ENCODE data around the gene SMG5.
"Not testable (repeated sequence)": the region's sequence is repeated elsewhere in the genome, so short reads cannot be mapped to it uniquely, and the experiment has no call there.

Gene SMG5

DNA sequence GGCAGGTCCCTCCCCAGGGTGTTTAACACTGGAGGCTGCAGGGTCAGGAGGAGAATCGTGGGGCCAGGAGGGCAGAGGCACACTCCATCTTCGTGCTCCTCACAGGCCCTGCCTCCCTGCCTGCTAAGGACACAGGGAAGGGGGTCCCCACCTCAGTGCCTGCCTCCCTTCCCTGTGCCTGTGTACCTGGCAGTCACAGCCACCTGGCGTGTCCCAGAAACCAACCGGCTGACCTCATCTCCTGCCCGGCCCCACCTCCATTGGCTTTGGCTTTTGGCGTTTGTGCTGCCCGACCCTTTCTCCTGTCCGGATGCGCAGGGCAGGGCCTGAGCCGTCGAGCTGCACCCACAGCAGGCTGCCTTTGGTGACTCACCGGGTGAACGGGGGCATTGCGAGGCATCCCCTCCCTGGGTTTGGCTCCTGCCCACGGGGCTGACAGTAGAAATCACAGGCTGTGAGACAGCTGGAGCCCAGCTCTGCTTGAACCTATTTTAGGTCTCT lies 41.3 kb downstream of the SMG5 start:
- no peak for DNase-seq

DNA sequence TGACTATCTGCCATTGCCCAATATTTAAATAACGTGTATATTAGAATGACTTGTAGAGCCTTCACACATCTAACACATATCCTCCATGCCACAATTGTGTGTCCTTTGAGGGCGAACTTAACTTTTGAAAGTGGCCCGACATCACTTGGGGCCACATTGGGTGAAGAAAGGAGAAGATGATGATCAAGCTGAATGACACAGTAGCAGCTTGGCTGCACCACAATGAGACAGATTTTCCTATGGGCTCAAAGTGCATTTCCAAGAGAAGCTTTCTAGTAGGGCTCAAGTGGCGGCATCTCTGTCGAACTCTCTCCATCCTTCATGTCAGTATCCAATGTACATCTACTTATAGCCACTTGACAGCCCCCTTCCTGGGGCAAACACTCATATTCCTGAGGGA lies 44.4 kb downstream of the SMG5 start:
- no peak for DNase-seq

DNA sequence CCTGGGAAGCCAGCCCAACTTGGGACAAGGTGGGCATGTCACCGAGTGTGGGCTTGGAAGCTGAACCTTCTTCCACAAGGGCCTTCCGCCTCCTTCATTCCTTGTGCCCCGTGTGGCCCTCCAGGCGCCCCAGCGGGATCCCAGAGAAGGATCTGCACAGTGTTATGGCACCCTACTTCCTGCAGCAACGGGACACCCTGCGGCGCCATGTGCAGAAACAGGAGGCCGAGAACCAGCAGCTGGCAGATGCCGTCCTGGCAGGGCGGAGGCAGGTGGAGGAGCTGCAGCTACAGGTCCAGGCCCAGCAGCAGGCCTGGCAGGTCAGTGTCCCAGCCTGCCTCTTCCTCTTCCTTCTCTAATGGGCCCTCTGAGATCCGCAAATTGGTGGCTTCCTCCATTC lies 46.5 kb downstream of the SMG5 start:
- no peak for DNase-seq

DNA sequence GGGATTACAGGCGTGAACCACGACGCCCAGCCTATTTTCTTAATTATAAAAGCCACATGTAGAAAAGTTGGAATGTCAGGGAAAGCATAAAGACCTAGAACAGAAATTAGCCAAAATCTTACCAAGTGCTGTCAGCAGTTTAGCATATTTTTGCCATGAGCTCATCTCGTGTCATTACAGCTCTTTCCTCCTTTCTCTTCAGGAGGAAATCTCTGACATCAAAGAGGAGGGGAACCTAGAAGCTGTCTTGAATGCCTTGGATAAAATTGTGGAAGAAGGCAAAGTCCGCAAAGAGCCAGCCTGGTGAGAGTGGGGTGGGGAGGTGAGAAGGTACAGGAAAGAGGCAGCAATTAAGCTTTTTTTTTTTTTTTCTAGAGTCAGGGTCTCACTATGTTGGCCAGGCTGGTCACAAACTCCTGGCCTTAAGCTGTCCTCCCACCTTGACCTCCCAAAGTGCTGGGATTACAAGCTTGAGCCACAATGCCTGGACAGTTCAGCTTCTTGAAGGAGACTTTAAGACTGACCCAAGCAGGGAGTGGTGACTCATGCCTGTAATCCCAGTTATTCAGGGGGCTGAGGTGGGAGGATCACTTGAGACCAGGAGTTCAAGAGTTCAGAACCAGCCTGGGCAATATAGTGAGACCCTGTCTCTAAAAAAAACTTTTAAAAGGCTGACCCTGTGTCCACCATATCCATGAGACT lies 49.0 kb downstream of the SMG5 start:
- no peak for DNase-seq

DNA sequence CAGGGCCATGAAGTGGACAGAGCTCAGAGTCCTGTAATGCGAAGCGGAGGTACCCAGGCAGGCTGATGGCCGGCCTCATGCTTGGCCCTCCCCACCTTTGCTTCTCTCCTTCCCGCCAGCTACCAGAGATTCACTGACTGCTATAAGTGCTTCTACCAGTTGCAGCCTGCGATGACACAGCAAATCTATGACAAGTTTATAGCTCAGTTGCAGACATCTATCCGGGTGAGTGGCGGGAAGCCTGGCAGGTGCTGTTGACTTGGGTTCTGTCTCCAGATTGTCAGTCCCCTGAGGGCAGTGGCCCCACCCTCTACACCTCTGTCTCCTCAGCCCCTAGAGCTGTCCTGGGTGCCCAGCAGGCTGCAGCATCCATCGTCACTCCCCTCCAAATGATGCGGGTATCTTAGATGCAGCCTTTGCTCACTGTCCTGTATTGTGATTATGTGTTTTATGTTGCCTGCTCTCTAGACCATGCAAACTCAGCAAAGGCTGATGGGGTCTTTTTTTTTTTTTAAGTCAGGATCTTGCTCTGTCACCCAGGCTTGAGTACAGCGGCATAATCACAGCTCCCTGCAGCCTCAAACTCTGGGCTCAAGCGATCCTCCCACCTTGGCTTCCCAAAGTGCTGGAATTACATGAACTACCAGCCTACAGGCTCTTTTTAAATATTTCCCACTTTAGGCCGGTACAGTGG lies 50.3 kb downstream of the SMG5 start:
- no peak for DNase-seq

DNA sequence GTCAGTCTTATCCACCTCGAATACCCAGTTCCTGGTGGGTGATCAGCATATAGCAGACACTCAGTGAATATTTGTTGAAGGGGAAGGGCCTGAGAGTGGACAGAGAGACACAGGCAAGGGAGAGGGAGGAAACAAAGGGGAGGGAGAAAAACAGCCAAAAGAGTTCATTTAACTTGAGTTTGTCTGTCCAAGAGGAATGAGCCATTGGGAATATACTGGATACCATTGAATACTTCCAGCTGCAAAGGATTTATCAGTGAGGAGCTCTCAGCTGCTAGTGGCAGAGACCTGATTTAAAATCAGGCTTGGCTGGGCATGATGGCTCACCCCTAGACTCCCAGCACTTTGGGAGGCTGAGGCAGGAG lies 52.2 kb downstream of the SMG5 start:
- no peak for DNase-seq

DNA sequence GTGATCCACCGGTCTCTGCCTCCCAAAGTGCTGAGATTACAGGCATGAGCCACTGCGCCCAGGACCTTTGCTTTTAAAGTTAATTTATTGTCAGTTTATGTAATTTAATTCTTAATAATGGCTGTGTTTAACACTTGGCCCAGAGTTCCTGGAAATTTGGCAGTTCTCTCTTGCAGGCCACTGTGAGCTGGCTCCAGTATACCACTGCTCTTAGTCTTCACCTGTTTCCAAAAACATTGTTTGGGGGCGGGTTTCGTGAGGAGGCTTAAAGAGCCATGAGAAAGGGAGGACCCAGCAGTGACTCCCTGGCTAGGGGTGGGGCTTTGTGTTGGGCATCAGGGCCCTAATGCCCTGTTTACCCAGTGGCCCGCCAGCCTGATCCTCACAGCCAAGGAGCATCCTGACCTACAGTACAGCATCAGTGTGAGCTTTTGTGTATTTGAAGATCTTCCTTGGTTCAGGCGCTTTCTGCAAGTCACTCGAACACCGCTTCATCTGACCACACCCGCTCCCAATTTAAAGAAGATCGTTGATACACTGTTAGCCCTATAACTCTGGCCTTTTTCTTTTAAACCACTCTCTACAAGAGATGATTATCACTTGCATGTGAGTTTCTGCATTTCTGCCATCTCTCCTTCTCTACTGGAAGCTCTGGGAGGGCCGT lies 52.7 kb downstream of the SMG5 start:
- no peak for DNase-seq

DNA sequence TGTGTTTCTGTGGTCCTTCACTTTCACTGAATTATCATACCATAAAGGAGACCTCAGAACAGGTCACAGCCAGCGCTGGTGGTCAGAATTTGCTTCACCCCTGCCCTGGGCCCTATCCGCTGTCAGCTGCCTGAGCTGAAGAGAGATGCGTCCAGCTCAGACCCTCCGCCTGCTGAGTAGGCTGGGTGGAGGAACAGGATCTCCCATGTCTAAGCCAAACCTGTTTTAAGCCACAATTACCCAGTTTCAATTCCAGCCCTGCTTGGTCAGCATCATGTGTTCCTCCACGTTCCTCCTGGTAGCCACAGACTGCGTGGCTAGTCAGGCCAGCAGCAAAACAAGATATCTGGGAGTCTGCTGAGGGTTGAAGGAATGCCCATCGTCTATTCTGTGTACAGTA lies 54.1 kb downstream of the SMG5 start:
- DNase-seq: peak; percentile 25

DNA sequence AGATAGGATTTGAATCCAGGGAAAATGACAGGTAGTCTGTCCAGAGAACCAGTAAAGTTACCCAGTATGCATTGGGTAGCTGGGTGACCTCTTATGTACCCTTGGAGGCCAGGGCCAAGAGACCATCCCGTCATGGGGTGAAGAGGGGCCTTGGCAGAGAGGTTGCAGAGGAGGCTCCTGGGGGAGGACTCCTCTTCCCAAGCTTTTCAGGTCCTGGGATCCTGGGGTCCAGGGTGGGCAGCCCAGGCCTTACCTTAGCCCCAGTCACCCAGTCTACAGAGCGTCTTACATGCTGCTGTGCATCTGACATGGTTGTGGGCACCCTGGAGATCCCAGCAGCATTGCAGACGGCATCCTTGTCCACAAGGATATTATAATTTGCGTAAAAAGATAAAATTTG lies 55.8 kb downstream of the SMG5 start:
- DNase-seq: no peak

DNA sequence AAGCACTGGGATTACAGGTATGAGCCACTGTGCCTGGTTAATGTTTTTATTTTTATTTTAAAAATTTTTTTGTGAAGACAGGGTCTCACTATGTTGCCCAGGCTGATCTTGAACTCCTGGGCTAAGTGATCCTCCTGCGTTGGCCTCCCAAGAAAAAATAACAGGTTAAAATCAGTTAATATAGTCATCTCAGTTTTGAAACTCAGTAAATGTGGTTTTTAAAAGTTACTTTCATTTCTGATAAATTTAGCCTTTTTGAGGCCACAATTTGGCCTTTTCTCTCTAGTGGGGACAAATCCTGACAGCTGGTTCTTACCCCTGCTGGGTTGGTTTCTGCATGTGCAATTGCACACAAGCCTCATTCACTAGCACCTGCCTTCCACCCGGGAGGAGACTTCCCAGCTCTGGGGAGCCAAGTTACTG lies 56.5 kb downstream of the SMG5 start:
- DNase-seq: no peak

DNA sequence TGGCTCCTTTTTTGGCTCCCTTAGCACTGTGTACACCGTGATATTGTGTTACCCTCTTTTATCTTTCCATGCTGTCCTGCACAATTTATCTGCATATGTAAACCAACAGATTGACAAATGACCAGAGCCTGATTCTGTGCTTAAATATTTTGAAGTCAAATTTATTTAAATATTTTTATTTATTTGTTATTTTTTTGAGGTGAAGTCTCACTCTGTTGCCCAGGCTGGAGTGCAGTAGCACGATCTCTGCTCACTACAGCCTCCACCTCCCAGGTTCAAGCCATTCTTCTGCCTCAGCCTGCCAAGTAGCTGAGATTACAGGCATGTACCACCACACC lies 57.0 kb downstream of the SMG5 start:
- no peak for DNase-seq

DNA sequence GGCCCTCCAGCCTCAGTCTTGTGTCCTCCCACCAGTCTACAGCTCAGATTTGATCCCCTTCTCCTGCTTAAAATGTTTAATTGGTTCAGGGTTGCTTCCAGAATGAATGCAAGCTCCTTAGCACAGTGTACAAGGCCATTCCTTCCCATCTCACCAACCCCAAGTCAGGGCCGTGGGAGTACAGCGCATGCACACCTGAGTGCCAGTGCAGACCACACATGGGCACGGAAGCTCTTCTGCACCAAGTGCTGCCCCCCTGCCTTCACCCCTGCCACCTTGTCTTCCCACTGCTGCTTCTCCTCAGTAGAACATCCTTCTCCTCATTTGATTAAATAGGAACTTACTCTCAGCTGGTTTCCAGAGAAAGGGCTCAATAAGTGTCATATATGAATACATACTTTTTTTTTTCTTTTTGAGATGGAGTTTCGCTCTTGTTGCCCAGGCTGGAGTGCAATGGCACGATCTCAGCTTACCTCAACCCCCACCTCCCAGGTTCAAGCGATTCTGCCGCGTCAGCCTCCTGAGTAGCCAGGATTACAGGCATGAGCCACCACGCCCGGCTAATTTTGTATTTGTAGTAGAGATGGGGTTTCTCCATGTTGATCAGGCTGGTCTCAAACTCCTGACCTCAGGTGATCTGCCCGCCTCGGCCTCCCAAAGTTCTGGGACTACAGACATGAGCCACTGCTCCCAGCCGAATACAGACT lies 60.5 kb downstream of the SMG5 start:
- DNase-seq: no peak

DNA sequence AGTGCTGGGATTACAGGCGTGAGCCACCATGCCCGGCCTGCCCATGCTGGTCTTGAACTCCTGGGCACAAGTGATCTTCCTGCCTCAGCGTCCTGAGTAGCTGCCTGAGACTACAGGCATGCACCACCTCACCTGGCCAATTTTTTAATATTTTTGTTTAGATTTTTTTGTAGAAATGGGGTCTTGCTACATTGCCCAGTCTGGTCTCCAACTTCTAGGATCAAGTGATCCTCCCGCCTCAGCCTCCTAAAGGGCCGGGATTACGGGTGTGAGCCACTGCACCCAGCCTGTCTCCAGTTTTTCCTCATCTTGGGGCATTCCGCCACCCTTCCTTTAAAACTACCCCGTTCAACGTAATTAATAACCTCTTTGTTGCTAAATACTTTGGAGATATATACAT lies 62.4 kb downstream of the SMG5 start:
- no peak for DNase-seq

DNA sequence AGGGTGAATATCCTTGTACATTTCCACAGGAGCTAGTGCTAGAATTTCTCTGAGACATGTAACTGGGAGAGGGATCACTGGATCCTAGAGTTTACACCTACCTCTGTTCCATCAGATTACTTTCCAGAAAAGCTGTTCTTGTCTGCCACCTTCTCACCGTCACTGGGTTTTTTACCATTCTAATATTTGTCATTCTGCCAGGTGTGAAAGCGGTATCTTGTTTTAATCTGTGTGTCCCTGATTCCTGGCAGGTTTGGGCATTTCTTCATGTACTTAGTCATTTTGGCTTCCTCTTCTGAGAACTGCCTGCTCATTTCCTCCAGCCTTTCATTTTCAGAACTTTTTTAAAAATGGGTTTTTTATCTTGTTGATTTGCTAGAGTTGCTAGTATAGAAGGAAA lies 64.8 kb downstream of the SMG5 start:
- DNase-seq: peak; percentile 62

DNA sequence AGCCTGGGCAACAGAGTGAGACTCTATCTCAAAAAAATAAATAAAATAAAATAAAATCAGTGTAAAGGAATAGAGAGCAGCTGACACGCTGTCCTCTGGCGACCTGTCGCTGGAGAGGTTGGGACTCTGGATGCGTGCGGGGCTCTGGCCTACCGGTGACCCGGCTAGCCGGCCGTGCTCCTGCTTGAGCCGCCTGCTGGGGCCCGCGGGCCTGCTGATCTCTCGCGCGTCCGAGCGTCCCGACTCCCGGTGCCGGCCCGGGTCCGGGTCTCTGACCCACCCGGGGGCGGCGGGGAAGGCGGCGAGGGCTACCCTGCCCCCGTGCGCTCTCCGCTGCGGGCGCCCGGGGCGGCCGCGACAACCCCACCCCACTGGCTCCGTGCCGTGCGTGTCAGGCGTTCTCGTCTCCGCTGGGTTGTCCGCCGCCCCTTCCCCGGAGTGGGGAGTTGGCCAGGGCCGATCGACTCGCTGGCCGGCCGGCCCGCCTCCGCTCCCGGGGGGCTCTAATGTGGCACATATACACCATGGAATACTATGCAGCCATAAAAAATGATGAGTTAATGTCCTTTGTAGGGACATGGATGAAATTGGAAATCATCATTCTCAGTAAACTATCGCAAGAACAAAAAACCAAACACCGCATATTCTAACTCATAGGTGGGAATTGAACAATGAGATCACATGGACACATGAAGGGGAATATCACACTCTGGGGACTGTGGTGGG lies 66.1 kb downstream of the SMG5 start:
- DNase-seq: not testable (repeated sequence)

DNA sequence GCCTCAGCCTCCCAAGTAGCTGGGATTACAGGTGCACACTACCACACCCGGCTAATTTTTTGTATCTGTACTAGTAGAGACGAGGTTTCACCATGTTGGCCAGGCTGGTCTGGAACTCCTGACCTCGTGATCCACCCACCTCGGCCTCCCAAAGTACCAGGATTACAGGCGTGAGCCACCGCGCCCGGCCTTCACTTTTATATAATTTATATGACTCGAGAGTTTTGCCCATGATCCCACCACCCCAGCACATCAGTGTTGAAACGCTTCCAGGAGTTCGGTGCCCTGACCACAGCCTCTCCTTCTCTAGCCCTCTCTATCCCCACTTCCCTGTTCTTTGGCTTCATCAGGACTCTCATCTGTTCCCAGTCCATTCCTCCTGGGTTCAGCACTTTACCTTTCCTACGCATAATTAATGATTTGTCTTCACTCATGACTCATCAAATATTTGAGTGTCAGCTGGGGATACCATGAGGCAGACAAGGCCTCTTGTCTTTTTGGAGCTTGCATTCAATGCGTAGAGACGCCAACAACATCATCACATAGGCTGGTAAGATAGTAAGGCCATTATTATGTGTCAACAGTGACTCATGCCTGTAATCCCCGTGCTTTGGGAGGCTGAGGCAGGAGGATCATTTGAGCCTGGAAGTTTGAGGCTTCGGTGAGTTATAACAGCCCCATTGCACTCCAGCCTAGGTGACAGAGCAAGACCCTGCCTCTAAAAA lies 68.4 kb downstream of the SMG5 start:
- DNase-seq: peak; percentile 26

DNA sequence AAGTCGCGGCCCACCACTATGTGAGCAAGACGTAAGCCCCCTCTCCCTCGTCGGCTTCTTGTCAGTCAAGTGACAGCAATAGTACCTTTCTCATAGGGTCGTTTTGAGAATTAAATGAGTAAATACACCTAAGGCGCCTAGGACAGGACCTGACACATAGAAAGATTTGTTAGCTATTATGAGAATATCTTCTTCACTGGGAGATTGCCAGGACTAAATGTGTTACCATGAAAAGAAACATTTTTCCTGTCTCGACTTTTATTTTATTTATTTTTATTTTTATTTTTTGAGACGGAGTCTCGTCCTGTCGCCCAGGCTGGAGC lies 69.0 kb downstream of the SMG5 start:
- DNase-seq: peak; percentile 21

DNA sequence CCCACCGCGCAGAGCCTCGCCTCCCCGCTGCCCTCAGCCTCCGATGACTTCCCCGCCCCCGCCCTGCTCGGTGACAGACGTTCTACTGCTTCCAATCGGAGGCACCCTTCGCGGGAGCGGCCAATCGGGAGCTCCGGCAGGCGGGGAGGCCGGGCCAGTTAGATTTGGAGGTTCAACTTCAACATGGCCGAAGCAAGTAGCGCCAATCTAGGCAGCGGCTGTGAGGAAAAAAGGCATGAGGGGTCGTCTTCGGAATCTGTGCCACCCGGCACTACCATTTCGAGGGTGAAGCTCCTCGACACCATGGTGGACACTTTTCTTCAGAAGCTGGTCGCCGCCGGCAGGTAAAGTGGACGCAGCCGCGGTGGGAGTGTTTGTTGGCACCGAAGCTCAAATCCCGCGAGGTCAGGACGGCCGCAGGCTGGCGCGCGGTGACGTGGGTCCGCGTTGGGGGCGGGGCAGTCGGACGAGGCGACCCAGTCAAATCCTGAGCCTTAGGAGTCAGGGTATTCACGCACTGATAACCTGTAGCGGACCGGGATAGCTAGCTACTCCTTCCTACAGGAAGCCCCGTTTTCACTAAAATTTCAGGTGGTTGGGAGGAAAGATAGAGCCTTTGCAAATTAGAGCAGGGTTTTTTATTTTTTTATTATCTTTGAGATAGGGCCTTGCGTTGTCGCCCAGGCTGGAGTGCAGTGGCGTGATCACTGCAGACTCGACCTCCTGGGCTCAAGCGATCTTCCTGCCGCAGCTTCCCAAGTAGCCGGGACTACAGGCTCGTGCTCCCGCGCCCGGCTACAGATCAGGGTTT lies 69.6 kb downstream of the SMG5 start, which contains the start of gene PMF1:
PMF1 (plus strand) TSS at position 175 of the 811 bp plus-strand sequence; CDS start at position 184, 9 bp downstream.
- DNase-seq: peak; percentile 97

DNA sequence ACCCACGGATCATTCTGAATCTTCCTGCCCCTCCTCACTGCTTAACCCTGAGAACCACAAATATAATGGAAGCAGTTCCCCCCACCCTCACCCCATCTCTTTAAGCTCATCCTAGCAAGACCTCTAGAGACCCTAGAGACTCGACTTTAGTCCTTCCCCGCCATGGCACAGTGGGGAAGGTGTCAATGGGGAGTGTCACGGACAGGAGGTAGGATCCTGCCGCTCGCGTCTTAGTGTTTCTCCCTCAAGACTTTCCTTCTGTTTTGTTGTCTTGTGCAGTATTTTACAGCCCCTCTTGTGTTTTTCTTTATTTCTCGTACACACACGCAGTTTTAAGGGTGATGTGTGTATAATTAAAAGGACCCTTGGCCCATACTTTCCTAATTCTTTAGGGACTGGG lies 70.5 kb downstream of the SMG5 start:
- DNase-seq: no peak

DNA sequence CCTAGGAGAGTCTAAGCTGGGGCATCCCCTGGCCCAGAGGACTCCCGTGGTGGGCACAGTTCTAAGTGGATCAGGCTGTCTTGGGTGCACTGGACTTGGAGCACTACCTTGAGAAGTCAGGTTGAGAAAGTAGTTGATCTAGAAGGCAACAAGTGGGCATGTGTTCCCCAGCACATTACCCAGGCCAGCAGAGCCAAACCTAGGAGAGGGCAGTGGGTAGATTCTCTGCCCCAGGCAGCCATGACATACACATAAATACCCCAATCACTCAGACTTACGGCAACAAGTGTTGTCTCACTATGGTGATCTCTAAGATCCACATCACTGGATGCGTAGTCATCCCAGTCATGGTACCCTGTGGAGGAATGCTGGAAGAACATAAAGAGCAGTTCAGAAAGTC lies 71.4 kb downstream of the SMG5 start:
- DNase-seq: no peak

DNA sequence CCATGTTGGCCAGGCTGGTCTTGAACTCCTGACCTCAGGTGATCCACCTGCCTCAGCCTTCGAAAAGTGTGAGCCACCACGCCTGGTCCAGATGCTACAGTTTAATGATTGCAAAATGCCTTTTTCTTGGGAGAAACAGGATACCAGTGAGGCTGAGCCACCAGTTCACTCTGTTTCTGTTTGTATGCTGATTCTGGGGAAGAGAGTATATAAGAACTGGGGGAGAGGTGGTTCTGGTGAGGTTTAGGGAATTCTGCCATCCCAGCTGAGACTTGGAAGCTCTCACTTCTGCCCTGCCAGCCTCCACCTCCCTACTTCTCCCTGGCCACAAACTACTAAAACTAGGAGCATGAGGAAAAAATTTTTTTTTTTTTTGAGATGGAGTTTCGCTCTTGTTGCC lies 77.9 kb downstream of the SMG5 start:
- DNase-seq: no peak

Data from suppressor macrophage treated with lipopolysaccharide for 4 hours (primary cell).